ENCODE data around the gene ADAMTS6. TPM values are rescaled to one million over a fixed set of nuclear protein-coding genes. Genes with fewer than 3 reads are reported as not detected.

The ADAMTS6 gene
- polyA plus RNA-seq, 2 of the 4 experiments (the other 2 are of a cell fraction), result 0.22 to 0.66 TPM

DNA sequence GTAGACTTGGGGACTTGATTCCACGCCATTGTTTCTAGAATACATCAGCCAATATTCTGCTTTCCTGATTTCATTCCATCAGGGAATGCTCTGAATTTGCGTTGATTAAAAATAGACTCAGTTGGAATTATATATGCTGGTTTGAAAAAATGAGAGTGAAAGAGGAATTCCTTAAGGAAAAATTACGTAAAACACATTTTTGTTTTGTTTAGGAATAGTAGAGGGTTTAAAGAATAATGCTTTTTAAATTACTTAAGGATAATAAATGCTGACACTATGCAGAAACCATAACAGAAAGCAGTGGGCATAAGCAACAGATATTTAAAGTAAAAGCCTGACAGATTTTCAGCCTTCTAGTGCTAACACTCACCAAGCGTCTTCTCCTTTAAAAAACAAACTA lies 235.0 kb downstream of the ADAMTS6 start:
- ChIA-PET CTCF (no interaction called here), POLR2A (no interaction called here)
- Histone ChIP-seq H3K4me2 (no peak overlapping the region), H3K9me3 (no peaks in the 10 kb centered on the region), H3K4me3 (no peak overlapping the region), H3K27ac (no peak overlapping the region), H3K4me1 (no peaks in the 10 kb centered on the region; the same call in 2 of the 3 replicates)
- no peak for TF ChIP-seq HOXA7 (CRISPR knock-in tag; IDR thresholded peaks at IDR 0.05)
- TF ChIP-seq RCOR1 (IDR thresholded peaks at IDR 0.05; ENCODE audit: low read depth, low read length), result no peak
- TF ChIP-seq, protein P1, sequence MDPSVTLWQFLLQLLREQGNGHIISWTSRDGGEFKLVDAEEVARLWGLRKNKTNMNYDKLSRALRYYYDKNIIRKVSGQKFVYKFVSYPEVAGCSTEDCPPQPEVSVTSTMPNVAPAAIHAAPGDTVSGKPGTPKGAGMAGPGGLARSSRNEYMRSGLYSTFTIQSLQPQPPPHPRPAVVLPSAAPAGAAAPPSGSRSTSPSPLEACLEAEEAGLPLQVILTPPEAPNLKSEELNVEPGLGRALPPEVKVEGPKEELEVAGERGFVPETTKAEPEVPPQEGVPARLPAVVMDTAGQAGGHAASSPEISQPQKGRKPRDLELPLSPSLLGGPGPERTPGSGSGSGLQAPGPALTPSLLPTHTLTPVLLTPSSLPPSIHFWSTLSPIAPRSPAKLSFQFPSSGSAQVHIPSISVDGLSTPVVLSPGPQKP (IDR thresholded peaks at IDR 0.05; ENCODE audit: low read depth, low read length), result no peak
- no peak for TF ChIP-seq RAD21 (conservative IDR thresholded peaks at IDR 0.05 in 1 of 2, IDR thresholded peaks at IDR 0.05 in 1 of 2)
- TF ChIP-seq GATA3 (IDR thresholded peaks at IDR 0.05; ENCODE audit: borderline replicate concordance), result no peak
- TF ChIP-seq REST (IDR thresholded peaks at IDR 0.05), result no peak
- TF ChIP-seq FOSL2 (IDR thresholded peaks at IDR 0.05), result no peak
- no peak for TF ChIP-seq FOSL2 (CRISPR knock-in tag; IDR thresholded peaks at IDR 0.05)
- no peak for TF ChIP-seq SMC3 (IDR thresholded peaks at IDR 0.05)
- no peak for TF ChIP-seq ZNF302 (CRISPR knock-in tag; IDR thresholded peaks at IDR 0.05)
- TF ChIP-seq ZFP36 (IDR thresholded peaks at IDR 0.05; ENCODE audit: borderline replicate concordance, partially characterized antibody), result no peak
- TF ChIP-seq CEBPB (IDR thresholded peaks at IDR 0.05), result no peak
- no peak for TF ChIP-seq CBX8 (IDR thresholded peaks at IDR 0.05)
- no peak for TF ChIP-seq TFCP2L1 (CRISPR knock-in tag; IDR thresholded peaks at IDR 0.05)
- TF ChIP-seq BCL3 (IDR thresholded peaks at IDR 0.05), result no peak
- no peak for ATAC-seq
- FAIRE-seq, result no peak
- DNase-seq (ENCODE audit: low read depth in 1 of 2, low spot score in 1 of 2), result no peak
- 60% methylated on average over 4 of the region's 4 CpGs for WGBS (ENCODE audit: missing lambda C conversion rate)

DNA sequence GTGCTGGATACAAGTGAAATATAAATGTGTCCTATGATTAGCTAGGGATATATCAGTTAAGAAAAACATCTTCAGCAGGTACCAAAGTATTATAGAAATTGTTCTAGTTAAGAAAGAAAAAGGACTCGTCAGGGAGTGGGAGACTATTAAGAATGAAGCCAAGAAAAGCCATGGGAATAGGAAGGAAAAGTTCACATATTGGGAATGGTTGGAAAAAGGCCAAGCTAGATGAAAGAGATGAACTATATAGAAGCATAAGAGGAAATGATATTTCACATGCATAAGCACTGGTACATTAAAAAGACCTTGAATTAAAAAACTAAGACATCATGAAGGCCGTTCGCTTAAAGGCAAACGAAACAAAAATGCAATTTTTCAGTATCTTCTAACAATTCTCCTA lies 237.7 kb downstream of the ADAMTS6 start:
- no peaks in the 10 kb centered on the region for H3K9me3 ChIP-seq
- ATAC-seq, result no peak
- ChIA-PET POLR2A (no interaction called here), CTCF (interaction anchor here (1.5 kb wide), 1 partner anchor 14 kb away, joined by 3 read pairs; no protein-coding TSS in a partner anchor)
- WGBS (ENCODE audit: missing lambda C conversion rate), result 88% methylated on average over 4 of the region's 4 CpGs
- H3K4me1 ChIP-seq, result no peaks in the 10 kb centered on the region; the same call in 2 of the 3 replicates
- no peak for FAIRE-seq
- no peak for TF ChIP-seq KDM1A (IDR thresholded peaks at IDR 0.05; ENCODE audit: low read depth)
- no peak for TF ChIP-seq SREBF2 (IDR thresholded peaks at IDR 0.05)
- TF ChIP-seq HMGXB4 (CRISPR knock-in tag; IDR thresholded peaks at IDR 0.05; ENCODE audit: borderline replicate concordance), result no peak
- no peak for TF ChIP-seq KDM5A (IDR thresholded peaks at IDR 0.05)
- no peak for TF ChIP-seq MAFK (IDR thresholded peaks at IDR 0.05; ENCODE audit: partially characterized antibody)
- no peak for TF ChIP-seq NR3C1 (IDR thresholded peaks at IDR 0.05)
- no peak for TF ChIP-seq POLR2A (IDR thresholded peaks at IDR 0.05; ENCODE audit: low read length)
- TF ChIP-seq MYC (IDR thresholded peaks at IDR 0.05; ENCODE audit: borderline replicate concordance, low read length), result no peak
- no peak for TF ChIP-seq TFCP2L1 (CRISPR knock-in tag; IDR thresholded peaks at IDR 0.05)
- TF ChIP-seq EHMT2 (IDR thresholded peaks at IDR 0.05; ENCODE audit: low read depth), result no peak
- no peak for TF ChIP-seq ATOH8 (CRISPR knock-in tag; IDR thresholded peaks at IDR 0.05; ENCODE audit: low read depth)
- no peak for TF ChIP-seq HEYL (CRISPR knock-in tag; IDR thresholded peaks at IDR 0.05)
- no peak for TF ChIP-seq MAZ (IDR thresholded peaks at IDR 0.05; ENCODE audit: borderline replicate concordance, low read depth, low read length)
- TF ChIP-seq NFE2L2 (conservative IDR thresholded peaks at IDR 0.05; ENCODE audit: low read length), result no peak
- TF ChIP-seq ZNF302 (CRISPR knock-in tag; IDR thresholded peaks at IDR 0.05), result no peak
- H3K4me3 ChIP-seq, result no peak overlapping the region
- no peak overlapping the region for H3K4me2 ChIP-seq
- no peak for DNase-seq (ENCODE audit: low read depth in 1 of 2, low spot score in 1 of 2)
- H3K27ac ChIP-seq, result no peak overlapping the region
